ENCODE results near the gene PRTN3. TPM values are rescaled to one million over a fixed set of nuclear protein-coding genes. Genes with fewer than 3 reads are reported as not detected.
"Not testable (repeated sequence)": the region's sequence is repeated elsewhere in the genome, so short reads cannot be mapped to it uniquely, and the experiment has no call there.

Gene PRTN3
- total RNA-seq, 1 experiment from 2014 or later, result not detected

DNA sequence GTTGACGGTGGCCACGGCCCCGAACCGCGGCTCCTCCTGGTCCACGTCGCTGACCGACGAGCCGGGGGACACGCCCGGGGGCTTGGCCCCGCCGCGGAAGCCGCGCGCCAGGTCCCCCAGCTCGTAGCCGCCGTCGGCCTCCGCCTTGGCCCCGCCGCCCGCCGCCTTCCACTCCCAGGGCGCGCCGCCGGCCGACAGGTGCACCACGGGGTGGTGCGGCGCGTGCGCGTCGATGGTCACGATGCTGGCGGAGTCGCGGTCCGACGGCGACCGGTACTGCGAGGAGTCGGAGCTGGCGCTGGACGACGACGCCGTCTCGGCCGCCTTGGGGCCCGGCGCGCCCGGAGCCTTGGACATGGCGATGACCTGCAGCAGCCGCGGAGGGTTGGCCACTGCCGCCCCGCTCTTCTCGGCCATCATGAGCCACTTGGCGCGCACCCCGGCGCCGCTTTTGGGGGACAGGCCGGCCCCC is 28.0 kb upstream of the PRTN3 start:
- in situ Hi-C loops (cut with HindIII; ENCODE audit: low pct_unique_long_range_greater_than_20kb, low sequenced_read_pairs), result no loop called here
- DNase-seq (ENCODE audit: low read depth, low spot score), result no peak

DNA sequence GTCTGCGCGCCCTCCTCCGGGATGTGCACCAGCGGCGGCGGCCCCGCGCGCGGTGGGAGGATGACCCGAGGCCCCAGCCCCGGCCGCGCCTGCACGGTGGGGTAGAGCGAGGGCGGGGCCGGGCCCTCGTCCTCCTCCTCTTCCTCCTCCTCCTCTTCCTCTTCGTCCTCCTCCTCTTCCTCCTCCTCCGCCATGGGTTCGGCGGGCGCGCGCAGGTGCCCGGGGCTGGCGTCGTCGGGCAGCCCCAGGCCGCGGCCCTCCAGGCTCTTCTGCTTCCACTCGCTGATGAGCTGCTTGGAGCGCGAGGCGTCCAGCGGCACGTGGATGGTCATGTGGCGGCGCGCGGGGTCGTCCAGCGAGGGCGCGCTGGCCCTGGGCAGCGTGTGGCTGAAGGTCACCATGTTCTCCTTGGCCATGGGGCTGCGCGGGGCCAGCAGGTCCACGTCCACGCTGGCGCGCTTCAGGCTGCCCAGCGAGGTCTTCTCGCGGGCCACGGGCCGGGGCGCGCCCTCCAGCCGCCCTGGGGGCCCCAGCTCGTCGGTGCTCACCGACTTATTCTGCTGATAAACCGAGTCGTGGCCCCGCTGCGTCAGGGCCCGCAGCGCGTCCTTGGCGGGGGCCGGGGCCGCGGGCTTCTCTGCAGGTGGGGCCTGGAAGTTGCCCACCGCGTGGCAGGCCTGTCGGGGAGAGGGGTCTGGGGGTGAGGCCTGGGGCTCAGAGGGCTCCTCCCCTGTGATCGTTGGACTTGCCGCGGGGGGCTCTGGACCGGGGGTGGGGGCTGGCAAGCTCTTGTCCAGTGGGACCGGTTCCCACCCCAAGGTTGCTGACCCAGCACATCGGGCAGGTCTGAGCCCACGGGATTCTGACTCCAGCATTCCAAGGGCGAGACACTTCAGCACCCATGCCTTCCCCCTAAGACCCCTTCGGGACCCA is 27.3 kb upstream of the PRTN3 start:
- in situ Hi-C loops (cut with HindIII; ENCODE audit: low pct_unique_long_range_greater_than_20kb, low sequenced_read_pairs), result no loop called here
- DNase-seq (ENCODE audit: low read depth, low spot score), result no peak

DNA sequence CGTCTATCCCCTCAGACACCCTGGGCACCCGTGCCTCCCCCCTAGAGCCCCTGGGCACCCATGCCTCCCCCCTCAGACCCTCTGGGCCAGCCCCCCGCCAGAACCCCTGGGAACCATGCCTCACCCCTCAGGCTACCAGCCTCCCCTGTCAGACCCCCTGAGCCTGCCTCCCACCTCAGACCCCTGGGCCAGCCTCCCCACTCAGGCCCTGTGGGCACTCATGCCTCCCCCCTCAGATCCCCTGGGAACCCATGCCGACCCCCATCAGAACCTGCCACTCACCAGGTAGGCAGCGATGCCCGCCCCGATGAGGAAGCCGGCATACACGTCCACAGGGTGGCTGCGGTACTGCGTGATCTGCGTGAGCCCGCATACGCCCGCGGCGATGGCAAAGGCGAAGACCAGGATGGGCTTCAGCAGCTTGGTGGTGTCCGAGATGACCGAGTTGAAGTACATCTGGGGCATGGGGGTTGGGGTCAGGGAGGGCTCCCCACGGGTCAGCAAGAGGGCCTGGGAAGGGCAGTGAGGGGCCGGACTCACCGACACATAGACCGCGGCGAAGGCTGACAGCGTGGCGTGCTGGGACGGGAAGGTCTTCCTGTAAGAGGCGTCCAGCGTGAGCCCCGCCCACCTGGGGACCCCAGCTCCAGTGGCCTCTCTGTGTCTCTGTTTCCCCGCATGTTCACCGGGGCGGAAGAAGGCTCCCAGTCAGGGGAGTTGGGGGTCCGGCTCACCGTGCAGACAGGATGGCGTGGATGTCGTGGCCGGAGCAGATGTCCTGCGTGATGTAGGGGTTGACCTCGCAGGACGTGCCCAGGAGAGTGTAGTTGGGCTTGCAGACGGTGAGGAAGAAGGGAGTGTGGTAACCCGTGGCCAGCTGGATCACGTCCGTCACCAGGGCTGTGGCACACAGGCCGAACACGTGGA is 26.4 kb upstream of the PRTN3 start:
- no peak for DNase-seq (ENCODE audit: low read depth, low spot score)
- in situ Hi-C loops (cut with HindIII; ENCODE audit: low pct_unique_long_range_greater_than_20kb, low sequenced_read_pairs), result no loop called here

DNA sequence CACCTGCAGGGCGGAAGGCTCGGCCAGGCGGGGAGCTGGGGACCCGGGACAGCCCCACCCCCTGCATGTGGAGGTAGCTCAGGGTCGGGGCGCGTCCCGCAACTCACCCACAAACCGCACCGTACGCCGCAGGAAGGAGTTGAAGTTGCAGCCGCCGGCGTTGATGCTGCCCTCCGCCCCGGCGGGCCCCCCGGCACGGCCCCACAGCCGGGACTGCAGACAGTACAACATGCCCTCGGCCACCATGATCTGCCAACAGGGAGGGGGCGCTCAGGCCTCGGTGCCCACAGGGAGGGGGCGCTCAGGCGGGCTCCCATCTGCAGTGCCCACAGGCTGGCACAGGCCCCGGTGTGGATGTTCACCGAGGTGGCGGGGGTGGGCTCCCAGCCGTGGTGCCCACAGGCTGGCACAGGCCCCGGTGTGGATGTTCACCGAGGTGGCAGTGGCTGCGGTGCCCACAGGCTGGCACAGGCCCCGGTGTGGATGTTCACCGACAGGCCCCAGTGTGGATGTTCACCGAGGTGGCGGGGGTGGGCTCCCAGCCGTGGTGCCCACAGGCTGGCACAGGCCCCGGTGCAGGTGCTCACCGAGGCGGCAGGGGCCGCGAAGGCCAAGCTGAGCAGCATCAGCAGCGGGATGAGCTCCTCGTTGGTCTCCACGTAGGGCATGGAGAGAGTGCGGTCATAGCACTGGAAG is 25.6 kb upstream of the PRTN3 start:
- no peak for DNase-seq (ENCODE audit: low read depth, low spot score)
- in situ Hi-C loops (cut with HindIII; ENCODE audit: low pct_unique_long_range_greater_than_20kb, low sequenced_read_pairs), result no loop called here

DNA sequence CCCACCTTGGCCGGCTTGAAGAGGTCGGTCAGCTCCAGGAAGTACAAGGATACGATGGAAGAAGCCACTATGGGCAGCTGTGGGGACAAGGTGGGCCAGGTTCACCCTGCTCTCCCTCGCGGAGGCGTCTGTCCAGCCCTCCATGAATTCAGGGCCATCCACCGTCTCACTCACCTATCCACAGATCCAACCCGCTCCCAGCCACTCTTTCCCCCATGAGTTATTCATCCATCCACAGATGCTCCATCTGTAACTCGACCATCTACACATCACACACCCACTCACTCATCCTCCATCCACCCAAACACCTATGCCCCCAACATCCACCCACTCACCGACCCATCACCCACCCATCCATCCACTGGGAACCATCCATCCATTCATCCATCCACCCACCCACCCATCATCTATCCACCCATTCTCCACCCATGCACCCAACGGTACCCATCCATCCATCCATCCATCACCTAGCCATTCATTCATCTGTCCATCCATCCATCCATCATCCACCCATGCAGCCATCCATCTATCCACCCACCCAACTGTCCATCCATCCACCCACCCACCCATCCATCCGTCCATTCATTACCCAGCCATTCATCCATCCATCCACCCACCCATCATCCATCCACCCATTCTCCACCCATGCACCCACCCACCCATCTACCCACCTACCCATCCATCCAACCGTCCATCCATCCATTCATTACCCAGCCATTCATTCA is 24.9 kb upstream of the PRTN3 start:
- no peak for DNase-seq (ENCODE audit: low read depth, low spot score)
- in situ Hi-C loops (cut with HindIII; ENCODE audit: low pct_unique_long_range_greater_than_20kb, low sequenced_read_pairs), result no loop called here

DNA sequence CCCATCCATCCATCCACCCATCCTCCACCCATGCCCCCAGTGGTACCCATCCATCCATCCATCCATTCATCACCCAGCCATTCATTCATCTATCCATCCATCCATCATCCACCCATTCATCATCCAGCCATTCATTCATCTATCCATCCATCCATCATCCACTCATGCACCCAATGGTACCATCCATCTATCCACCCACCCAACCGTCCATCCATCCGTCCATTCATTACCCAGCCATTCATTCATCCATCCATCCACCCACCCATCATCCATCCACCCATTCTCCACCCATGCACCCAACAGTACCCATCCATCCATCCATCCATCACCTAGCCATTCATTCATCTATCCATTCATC is 24.3 kb upstream of the PRTN3 start:
- no peak for DNase-seq (ENCODE audit: low read depth, low spot score)
- in situ Hi-C loops (cut with HindIII; ENCODE audit: low pct_unique_long_range_greater_than_20kb, low sequenced_read_pairs), result no loop called here

DNA sequence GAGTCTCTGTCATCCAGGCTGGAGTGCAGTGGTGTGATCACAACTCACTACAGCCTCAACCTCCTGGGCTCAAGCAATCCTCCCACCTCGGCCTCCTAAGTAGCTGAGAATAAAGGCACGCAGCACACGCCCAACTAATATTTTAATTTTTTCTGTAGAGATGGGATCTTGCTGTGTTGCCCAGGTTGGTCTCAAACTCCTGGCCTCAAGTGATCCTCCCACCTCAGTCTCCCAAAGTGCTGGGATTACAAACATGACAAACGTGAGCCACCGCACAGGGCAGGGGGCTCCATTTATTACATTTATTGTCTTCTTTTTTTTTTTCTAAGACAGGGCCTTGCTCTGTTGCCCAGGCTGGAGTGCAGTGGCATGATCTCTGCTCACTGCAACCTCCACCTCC is 20.6 kb upstream of the PRTN3 start:
- DNase-seq (ENCODE audit: low read depth, low spot score); in situ Hi-C loops (cut with HindIII; ENCODE audit: low pct_unique_long_range_greater_than_20kb, low sequenced_read_pairs): not testable (repeated sequence)

DNA sequence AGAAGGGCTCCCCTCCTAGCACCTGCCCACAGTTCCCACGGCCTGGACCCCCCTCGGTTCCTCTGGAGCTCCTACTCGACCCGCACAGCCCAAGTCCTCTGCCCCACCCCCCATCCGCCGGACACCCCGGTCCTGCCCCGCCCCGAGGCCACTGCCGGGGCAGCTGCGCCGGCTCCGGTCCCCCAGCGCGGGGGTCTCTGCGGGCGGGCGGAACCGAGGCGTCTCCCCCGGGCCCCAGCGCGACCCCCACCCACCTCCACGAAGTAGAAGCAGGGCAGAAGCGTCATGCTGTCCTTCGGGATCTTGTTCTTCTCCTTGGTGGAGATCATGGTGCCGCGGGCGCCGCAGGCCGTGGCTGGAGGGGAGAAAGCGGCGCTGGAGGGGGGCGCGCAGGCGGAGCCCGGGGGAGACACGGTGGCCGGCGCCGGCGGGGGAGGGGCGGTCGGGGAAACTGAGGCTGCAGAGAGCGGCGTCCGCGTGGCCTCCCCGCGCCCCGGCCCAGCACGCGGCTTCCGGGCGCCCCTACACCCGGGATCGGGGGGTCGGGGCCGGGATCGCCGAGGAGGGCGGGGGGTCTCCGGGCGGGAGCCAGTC is 19.5 kb upstream of the PRTN3 start:
- in situ Hi-C loops (cut with HindIII; ENCODE audit: low pct_unique_long_range_greater_than_20kb, low sequenced_read_pairs), result no loop called here
- no peak for DNase-seq (ENCODE audit: low read depth, low spot score)

DNA sequence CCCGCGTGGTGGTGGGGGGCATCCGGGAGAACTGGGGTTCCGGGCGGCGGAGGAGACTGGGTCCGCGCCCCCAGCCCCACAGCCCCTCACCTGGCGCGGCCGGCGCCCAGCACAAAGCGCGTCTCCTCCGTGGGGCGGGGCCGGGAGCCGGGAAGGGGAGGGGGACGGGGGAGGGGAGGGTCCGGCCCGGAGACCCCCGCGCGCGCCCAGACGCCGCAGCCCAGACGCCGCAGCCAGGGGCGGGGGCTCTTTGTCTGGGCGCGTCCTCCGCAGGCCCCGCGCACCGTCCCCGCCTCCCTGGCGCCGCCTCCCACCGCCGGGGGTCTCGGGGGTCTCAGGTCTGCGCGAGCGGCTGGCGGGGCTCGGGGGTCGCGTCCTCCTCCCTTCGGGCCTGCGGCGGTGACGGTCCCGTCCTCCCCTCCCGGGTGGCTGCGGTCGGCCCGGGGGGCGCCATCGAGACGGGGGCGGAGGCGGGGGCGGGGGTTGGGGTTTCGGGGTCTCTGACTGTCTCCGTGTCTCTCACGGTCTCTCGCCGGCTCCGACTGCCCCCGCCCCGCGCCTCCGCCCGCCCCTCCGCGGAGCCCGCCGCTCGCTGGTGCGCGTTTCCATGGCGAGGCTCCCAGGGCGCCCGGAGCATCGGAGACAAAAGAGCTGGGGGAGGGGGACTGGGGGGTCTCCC is 18.8 kb upstream of the PRTN3 start, which contains the start of gene PLPPR3:
PLPPR3 (minus strand) TSS at position 131 of the 679 bp plus-strand sequence. CDS start 396 bp downstream, outside the sequence.
- DNase-seq (ENCODE audit: low read depth, low spot score), result no peak

DNA sequence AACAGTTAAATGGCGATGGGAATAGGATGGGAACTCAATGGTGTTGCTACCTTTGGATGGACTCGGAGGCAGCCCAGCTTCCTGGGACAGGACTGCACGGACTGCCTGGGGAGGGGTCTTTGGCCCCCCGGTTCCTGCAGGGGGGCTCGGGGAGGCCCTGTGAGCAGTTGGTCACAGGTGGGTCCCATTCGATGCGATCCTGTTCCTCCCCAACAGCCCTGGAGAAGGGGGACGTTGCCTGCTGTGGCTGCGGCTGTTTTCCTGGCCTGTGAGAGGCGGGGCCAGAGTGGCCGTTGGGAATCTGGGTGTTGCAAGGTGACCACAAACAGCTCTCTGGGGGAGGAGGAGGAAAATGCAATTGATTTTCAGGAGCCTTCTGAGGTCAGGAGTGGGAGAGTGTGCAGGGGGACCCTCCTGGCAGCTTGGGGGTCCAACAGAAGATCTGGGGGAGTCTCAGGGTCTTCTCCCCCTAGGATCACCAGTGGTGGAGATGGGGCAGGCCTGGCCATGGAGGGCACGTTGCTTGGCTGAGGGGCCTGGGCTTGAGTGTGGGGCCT is 17.2 kb upstream of the PRTN3 start:
- in situ Hi-C loops (cut with HindIII; ENCODE audit: low pct_unique_long_range_greater_than_20kb, low sequenced_read_pairs), result no loop called here
- DNase-seq (ENCODE audit: low read depth, low spot score), result no peak

More for the DNA sequence above, 18.8 kb upstream of the PRTN3 start, which contains the start of gene PLPPR3:
- in situ Hi-C loops (cut with HindIII; ENCODE audit: low pct_unique_long_range_greater_than_20kb, low sequenced_read_pairs), result no loop called here

DNA sequence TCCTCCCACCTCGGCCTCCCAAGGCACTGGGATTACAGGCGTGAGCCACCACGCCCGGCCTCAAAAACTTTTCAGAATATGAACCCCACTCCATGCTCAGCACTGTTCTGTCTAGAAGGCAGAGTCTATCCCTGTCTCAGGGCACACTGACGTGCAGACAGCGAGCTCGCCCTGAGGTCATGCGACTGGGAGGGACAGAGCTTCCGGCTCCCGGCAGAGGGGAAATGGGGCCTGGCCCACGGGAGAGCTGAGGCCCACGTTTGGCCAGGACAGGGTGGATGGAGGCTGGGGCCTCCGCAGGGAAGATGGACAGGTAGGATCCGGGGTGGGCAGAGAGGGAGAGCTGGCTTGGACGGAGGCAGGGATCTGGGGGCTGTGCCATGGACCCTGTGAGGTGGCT is 15.9 kb upstream of the PRTN3 start:
- DNase-seq (ENCODE audit: low read depth, low spot score), result no peak
- in situ Hi-C loops (cut with HindIII; ENCODE audit: low pct_unique_long_range_greater_than_20kb, low sequenced_read_pairs), result no loop called here

DNA sequence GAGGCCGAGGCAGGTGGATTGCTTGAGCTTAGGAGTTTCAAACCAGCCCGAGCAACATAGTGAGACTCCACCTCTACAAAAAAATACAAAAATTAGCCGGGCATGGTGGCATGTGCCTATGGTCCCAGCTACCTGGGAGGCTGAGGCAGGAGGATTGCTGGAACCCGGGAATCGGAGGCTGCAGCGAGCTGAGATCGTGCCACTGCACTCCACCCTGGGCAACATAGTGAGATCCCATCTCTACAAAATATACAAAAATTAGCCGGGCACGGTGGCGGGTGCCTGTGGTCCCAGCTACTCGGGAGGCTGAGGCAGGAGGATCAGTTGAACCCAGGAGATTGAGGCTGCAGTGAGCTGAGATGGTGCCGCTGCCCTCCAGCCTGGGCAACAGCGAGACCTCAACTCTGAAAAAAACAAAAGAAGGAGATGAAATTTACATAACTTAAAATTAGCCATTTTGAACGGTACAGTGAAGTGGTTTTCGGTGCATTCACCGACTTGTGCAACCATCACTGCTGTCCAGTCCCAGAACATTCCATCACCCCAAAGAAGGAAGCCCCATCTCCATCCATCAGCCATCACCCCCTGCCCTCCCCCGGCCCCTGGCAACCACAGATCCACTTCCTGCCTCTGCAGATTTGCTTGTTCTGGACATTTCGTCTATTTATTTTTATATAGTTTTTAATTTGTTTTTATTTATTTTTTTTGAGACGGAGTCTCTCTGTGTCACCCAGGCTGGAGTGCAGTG is 14.7 kb upstream of the PRTN3 start:
- in situ Hi-C loops (cut with HindIII; ENCODE audit: low pct_unique_long_range_greater_than_20kb, low sequenced_read_pairs), result no loop called here
- DNase-seq (ENCODE audit: low read depth, low spot score), result no peak

DNA sequence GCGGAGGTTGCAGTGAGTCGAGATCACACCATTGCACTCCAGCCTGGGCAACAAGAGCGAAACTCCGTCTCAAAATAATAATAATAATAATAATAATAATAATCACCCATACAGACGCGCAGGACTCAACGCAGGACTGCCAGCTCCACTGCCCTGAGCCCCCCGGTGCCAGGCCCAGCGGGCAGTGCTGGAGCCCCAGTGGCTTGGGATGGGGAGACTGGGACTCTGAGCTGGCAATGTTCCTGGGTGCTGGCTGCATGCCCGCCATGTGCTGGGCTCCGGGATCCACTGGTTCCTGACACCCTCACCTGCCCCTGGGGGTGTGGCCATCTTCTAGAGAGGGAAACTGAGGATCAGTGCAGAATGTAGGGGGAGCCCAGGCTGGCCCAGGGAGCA is 13.5 kb upstream of the PRTN3 start:
- in situ Hi-C loops (cut with HindIII; ENCODE audit: low pct_unique_long_range_greater_than_20kb, low sequenced_read_pairs), result no loop called here
- DNase-seq (ENCODE audit: low read depth, low spot score), result no peak

DNA sequence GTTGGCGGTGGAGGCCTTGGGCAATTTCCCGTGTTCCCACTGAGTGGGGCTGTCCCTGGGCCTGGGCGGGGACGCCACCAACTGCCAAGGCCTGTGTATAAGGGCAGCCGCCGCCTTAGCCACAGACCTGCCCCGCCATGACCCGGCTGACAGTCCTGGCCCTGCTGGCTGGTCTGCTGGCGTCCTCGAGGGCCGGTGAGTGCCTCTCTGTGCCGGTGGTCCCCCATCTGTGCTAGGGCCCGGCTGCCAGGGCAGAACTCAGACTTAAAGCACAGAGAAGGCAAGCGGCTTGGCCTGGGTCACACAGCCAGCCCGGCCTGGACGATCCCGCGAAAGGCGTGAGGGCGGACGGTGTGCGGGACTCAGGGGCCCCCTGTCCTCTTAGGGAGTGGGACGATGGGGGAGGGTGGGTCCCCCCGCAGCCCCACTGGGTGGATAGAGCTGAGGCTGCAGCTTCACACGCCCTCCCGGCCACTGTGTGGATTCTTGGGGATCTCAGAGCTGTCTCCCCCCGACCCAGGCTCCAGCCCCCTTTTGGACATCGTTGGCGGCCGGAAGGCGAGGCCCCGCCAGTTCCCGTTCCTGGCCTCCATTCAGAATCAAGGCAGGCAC is 13.0 kb upstream of the PRTN3 start, which contains the start of gene AZU1:
AZU1 (plus strand) TSS at position 128 of the 612 bp plus-strand sequence; CDS start at position 138, 10 bp downstream.
- in situ Hi-C loops (cut with HindIII; ENCODE audit: low pct_unique_long_range_greater_than_20kb, low sequenced_read_pairs), result no loop called here
- no peak for DNase-seq (ENCODE audit: low read depth, low spot score)

All from SK-MEL-5 (cell line).